HG03520 (cell line): ENCODE results near the gene PLA2G15.

ENCODE experiments used
- ATAC-seq: cut with Tn5 transposase; IDR thresholded peaks from one replicate; pipeline ENCODE4 v1.9.1; 2021; ENCODE audit warnings: mild to moderate bottlenecking, moderate library complexity; ENCODE audit not compliant: unreplicated experiment

The PLA2G15 gene, protein sequence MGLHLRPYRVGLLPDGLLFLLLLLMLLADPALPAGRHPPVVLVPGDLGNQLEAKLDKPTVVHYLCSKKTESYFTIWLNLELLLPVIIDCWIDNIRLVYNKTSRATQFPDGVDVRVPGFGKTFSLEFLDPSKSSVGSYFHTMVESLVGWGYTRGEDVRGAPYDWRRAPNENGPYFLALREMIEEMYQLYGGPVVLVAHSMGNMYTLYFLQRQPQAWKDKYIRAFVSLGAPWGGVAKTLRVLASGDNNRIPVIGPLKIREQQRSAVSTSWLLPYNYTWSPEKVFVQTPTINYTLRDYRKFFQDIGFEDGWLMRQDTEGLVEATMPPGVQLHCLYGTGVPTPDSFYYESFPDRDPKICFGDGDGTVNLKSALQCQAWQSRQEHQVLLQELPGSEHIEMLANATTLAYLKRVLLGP

DNA sequence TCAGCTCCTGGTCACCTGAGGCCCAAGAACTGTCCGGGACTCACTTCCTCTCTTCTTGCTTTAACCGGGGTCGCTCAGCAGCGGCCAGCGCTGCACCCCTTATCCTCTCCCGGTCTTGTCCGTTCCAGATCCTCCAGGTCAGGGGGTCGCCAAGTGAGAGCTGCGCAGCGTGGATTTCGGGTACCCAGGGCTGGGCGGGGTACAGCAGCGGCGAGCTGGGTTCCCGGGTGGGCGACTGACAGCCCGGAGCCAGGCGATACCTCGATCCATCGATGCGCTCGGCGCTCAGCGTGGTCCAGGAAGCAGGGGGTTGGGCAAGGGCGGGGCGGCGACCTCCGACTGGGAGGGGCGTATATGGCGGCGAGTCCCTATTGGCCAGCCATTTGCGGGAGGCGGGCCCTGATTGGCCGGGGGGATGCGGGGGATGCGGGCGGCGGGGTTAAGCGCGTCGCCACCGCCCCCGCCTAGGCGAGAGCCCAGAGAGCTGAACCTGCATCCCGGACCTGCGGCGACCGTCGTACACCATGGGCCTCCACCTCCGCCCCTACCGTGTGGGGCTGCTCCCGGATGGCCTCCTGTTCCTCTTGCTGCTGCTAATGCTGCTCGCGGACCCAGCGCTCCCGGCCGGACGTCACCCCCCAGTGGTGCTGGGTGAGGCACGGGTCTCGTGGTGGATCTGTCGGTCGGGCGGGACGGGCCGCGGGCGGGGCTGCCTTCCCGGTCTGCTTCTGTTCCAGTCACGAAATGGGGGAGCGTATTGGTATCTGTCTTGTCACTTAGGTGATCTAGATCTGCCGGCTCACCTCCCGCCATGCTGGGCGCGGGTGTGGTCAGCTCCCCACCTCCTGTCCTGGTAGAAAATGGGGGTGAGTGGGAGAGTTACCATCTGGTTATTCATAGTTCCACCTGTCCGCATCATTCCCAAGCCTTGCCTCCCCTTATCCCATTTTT lies at the start of gene PLA2G15:
PLA2G15 (plus strand) TSS at position 471 of the 951 bp plus-strand sequence; CDS start at position 525, 54 bp downstream.
- ATAC-seq = peak; percentile 85

DNA sequence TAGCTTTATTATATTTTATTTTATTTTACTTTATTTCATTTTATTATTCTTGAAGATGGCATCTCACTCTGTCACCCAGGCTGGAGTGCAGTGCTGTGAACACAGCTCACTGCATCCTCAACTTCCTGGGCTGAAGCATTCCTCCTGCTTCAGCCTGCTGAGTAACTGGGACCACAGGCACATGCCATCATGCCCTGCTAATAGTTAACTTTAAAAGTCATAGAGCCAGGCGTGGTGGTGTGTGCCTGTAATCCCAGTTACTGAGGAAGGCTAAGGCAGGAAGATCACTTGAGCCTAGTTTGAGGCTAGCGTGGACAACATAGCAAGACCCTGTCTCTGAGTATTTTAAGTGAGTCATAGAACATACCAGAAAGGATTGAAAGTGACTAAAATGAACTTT lies 47.9 kb upstream of the PLA2G15 start:
- no peak for ATAC-seq

DNA sequence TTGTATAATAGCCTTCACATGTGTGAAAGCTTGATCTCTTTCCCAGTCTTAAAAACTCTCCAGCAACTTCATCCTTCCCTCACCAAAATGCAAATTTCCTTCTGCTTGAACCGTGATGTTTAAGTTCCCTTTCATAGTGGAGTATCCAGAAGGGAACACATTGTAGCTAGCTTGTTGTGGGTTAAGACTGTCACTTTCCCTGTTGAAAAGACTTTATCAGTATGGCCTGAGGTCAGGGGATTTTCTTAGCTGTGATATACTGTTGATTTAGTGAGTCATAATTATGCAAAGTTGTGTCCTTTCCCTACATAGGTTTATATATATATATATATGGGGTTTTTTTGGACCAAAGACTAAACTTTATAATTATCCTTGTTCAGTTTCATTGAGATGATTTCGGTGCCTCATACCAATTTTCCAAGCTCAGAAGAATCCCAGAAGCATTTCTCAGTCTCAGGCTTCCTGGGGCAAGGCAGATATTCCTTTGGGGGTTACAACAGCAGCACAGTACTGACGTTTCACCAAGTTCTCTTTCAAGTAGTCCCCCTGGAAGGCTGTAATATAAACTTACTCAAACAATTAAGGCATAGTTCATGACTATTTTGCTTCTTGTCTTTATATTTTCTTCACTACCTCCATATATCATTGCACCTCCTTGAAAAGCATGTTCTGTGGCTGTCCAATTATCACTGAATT lies 44.9 kb upstream of the PLA2G15 start:
- no peak for ATAC-seq

DNA sequence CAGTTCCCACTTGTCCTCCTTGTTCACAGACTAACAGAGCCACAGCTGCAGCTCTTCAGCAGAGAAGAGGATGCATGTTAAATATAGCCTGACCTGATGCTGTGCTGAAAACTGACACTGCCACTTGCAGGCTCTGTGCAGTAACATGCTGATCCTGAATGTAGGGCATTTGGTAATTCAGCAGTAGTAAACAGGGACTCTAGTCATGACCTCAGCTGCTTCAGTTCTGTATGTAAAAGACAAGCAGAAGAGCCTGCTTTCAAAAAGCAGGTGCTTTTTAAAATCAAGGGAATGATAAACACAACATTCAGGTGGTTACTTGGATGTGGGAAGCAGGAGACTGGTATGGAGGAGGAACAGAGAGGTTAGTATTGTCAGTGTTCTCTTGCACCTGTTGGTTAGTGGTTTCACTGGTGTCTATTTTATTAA lies 43.1 kb upstream of the PLA2G15 start:
- no peak for ATAC-seq

DNA sequence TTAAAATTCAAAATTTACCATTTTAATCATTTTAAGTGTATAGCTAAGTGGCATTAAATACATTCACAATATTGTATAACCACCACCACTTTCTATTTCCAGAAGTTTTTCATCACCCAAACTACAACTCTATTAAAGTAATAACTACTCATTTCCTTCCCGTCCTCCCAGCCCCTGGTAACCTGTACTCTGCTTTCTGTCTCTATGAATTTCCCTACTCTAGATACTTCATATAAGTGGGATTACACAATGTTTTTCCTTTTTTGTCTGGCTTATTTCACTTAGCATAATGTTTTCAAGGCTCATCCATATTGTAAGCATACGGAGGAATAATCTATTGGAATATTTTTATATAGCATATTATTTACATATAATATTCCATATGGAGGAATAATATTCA lies 38.9 kb upstream of the PLA2G15 start:
- ATAC-seq = no peak

DNA sequence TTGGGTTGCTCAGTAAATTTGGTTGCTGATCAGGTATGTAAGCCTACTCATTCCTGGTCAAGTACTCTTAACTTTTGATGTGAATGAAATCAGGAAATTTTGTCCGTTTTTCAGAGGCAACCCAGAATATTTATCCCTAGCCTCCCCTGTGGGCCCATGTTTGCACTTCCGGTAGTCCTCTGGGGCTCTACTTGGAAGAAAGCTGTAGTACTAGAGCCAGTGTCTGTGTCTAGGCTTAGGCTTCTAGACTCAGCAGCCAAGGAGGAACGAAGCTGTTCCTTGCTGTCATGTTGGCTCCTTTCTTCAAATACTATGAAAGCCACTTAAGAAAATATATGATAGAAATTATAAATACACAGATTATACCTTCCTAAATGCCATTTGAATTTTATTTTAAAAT lies 30.4 kb upstream of the PLA2G15 start:
- no peak for ATAC-seq

DNA sequence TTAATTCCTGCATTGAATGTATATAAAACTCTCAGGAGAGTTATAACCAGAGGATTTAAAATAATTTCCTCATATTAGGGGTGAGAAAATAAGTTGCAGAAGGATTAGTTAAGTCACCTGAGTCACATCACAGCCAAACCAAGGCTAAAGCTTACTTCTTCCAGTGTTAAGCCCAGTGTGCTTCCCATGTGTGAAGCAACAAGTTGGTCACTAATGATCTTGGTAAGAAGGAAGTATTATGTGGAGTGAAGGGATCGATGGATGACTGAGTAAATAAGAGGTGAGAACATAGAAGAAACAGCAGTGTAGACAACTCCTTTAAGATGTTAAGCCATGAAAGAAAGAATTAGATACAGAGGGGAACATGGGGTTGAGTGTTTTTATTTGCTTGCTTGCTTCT lies 29.9 kb upstream of the PLA2G15 start:
- no peak for ATAC-seq

DNA sequence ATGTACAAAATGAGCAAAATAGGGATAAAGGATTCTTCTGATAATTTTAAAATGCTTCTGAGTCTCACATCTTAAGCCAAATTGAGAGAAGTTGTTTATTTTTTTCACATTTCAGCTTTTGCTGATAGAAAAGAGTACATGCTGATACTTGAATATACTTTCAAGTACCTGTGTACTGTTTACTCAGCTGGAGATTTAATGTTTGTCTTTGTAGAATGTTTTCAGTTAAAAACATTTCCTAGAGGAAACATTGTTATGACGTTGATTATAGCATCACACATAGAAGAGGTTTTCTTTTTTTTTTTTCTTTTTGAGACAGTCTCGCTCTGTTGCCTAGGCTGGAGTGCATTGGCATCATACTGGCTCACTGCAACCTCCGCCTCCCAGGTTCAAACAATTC lies 28.9 kb upstream of the PLA2G15 start:
- ATAC-seq = no peak

DNA sequence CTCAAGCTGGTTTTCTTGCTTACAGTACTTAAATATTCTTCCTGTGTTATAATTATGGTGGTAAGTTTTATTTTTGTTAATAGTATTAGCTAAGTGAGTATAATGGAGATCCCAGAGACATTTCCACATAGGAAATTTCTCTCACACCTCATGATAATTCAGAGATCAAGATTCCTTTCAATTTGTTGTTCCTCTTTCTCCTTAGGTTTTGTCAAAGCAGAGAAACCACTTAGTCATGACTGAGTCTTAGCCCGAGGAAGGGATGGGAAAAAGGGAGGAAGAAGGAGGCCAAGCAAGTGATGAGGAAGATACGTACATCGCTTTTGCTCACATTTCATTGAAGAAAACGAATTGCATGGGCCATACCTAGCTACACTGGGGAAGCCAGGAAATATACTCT lies 27.7 kb upstream of the PLA2G15 start:
- no peak for ATAC-seq

DNA sequence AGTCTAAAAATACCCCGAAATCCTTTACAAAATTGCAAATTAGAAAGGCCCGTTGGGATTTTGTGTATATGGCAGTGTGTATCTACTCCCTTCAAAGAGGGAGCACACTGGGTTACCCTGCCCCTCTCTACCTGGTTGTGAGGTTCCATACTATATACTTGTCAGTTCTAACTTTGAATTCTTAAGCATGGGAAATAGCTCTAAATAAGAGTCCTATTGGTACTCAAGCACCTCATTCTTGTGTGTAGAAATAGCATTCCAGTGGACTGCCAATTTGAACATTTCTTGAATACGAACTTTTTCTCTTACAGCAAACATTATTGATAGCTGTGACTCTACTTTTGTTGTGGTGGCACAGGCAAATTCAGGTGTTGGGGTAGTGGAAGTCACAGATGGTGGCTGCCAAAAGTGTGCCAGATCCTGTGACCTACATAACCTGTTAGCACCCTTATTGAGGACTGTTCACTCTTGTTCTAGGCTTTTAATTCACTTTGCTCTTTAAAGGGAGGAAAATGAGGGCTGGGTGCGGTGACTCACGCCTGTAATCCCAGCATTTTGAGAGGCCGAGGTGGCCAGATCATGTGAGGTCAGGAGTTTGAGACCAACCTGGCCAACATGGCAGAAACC lies 25.3 kb upstream of the PLA2G15 start:
- no peak for ATAC-seq

DNA sequence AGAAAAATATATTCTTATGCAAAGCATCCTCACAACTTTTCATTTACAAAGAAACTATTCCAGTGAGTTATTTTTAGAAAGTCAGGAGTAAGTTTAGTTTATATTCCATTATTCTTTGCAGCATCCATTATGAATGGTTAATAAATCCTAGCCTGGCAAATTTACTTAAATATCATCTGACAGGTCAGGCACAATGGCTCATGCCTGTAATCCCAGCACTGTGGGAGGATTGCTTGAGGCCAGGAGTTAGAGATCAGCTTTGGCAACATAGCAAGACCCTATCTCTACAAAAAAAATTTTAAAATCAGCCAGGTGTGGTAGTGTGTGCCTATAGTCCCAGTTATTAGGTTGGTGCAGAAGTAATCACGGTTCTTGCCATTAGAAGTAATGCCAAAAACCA lies 22.1 kb upstream of the PLA2G15 start:
- no peak for ATAC-seq

DNA sequence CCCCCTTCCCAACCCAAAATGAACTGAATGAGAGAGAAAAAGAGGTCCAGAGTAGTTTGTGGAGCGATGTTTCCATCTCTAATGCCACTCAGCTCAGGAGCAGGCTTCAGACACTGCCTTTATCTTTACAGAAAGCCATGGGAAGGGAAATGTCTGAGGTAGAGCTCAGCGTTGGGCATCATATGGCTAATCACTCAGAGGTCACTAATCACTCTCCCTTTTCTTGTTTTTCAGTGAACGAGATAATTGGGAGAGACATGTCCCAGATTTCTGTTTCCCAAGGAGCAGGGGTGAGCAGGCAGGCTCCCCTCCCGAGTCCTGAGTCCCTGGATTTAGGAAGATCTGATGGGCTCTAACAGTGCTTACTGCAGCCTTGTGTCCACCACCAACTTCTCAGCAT lies 19.1 kb upstream of the PLA2G15 start:
- no peak for ATAC-seq

DNA sequence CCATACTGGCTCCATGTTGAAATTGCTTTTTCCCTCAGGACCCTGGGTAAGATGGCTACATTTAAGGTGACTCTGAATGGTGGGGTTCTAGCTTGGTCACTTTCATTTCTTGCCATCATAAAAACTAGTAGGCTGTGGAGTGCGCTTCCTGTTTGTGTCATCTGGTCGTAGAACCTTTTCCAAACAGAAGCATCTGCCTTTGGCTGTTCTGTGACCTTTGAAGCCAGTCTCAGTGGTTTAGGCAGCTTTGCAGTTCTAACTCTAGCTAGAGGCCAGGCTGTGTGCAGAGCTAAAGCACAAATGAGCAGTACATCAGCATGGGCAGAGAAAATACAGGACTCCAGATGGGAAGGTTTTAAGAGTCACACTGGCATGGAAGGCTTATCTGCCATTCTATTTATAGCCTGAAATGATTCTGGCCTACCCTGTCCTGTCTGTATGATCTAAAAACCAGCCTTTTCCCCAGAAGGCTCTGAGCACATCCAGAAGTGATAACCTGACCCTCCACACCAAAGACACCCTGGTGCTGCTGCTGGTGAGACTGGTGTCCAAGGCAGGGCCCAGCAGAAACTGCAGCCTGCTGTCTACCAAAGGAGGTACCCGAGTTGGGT lies 17.9 kb upstream of the PLA2G15 start:
- no peak for ATAC-seq

DNA sequence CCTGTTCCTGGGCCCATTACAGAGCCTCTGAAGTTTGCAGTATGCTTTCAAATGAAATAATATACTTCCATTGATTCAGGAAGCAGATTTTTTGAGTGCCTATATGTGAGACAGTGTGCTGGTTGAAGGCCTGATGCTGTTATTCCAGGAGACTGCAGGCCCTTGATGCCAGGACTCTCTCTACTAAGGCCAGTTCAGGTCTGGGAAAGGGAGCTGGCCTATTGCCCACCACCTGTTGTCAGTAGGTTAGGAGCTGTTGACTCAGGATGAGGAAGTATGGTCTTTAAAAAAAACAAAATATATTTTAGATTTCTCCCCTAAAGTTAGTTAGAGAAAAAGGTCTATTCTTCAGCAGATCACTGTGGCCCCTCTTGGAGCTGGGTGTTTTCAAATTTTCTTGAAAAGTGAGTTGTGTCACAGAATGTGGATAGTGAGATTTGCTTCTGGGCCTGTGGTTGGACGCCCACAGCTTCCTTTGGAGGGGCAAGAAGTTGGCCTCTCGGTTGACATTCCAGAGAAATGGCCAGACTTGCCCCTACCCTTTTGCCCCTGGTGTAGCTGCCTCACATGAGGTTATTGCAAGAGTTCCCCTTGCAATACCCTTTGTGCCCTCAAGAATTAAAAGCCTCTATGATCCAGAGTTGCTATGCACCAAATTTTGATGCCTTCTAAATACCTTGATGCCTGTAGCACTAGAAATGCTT lies 17.2 kb upstream of the PLA2G15 start:
- no peak for ATAC-seq

DNA sequence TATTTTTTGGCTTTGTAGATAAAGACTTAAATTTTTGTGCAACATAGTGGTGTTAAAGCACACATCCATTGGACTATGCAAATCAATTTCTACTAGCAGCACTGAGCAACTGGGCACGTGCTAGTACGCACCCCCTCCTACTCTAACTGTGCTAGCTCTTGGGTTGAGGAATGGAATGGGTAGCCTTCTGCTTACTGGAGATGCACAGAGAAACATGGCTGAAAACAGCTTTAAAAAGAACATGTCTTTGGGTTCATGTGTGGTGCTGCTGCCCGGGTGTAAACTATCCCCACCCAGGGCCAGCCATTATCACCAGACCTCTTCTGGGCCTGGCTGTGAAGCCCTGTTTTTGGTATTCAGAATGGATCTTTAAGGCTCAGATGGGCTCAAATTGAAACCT lies 16.5 kb upstream of the PLA2G15 start:
- no peak for ATAC-seq

DNA sequence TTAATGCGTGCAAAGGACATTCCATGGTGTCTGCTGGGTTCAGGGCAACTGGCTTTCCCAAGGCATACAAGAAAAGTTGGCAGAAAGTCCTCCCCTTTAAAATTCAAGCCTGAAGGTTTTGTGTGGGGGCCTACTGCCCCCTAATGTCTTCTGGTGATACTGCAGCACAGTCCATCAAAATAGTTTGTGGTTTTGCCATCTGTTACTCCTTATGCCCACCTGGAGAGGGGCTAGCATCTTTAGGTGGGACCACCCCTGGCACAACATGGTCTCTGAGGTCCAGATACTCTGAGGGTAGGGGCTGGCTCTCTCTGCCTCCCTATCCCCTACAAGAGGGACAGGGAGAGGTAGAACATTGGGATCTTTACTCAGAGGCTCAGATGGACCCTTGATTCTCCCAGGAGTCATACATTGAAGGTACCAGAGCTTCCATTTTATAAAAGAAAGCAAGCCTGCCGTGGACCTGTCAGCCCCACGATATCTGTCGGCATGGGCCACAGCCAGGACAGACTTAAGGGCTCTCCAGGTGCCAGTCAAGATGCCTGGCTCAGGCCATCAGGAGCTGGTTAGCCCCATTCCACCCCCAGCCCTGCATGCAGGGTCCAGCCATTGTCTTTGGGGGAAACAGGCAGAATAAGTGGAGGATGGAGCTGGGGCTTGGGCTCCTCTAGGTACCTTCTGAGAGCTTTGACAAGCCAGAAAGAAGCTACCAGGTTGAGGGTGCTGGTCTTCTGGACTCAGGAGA lies 15.6 kb upstream of the PLA2G15 start:
- no peak for ATAC-seq

DNA sequence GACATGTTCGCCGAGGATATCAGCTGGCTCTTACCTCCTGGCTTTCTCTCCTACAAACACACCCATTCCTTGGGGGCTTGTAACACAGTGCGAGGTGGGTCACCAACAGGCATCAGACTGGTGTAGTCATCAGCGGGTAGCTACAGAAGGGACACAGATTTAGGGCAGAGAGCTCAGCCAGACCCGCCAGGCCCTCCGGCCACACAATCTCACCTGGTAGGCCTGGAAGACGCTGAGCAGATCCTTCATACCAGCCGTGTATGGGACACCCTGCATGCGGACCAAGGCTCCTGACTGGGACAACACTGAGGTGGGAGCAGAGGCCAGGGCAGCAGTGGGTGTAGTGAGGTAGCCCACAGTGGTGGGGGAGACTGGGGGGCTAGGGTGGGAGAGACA lies 15.0 kb upstream of the PLA2G15 start:
- no peak for ATAC-seq

DNA sequence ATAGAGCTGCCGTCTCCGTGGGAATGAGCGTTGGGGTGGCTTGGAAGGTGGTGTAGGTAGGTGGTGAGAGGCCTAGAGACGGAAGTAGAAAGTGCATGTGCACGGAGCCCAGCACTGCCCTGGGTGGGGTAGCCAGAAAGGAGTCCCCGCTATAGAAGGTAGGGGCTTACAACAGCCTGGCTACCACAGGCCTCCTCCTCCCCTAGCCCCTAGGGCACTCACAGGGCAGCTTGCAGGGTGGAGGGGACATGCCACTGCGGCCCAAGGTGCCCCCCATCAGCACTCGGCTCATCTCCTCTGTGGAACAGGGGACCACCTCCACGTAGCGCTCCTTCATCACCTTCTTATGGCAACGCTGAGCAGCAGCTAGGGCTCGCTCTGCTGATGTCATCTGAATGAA lies 14.2 kb upstream of the PLA2G15 start:
- ATAC-seq = no peak
